HG02588 (cell line): ENCODE measurements around the gene HCFC2.
"Not testable (repeated sequence)": the region's sequence is repeated elsewhere in the genome, so short reads cannot be mapped to it uniquely, and the experiment has no call there.

Experiments
- ATAC-seq: cut with Tn5 transposase; IDR thresholded peaks from one replicate; pipeline ENCODE4 v1.9.1; 2021; ENCODE audit warnings: mild to moderate bottlenecking, moderate library complexity; ENCODE audit not compliant: unreplicated experiment

HCFC2 gene

GRCh38 chr12:104114834-104115586 lies 50.7 kb downstream of the HCFC2 start:
- not testable (repeated sequence) for ATAC-seq

GRCh38 chr12:104115587-104115975 lies 51.2 kb downstream of the HCFC2 start:
- no peak for ATAC-seq

- ATAC-seq = no peak
Observed at GRCh38 chr12:104121001-104121400, 56.7 kb downstream of the HCFC2 start.

- ATAC-seq = no peak
Observed at GRCh38 chr12:104122298-104122697, 58.0 kb downstream of the HCFC2 start.

- ATAC-seq = no peak
Observed at GRCh38 chr12:104126548-104126947, 62.2 kb downstream of the HCFC2 start.

GRCh38 chr12:104130760-104131159 lies 66.4 kb downstream of the HCFC2 start:
- ATAC-seq = no peak

- ATAC-seq = no peak
Observed at GRCh38 chr12:104131609-104132008, 67.3 kb downstream of the HCFC2 start.

GRCh38 chr12:104132351-104132956 lies 68.1 kb downstream of the HCFC2 start:
- no peak for ATAC-seq

- ATAC-seq = no peak
Observed at GRCh38 chr12:104133321-104133720, 69.0 kb downstream of the HCFC2 start.

GRCh38 chr12:104133866-104134265 lies 69.5 kb downstream of the HCFC2 start:
- ATAC-seq = no peak

- ATAC-seq = no peak
Observed at GRCh38 chr12:104134882-104135281, 70.6 kb downstream of the HCFC2 start.

- ATAC-seq = no peak
Observed at GRCh38 chr12:104136577-104136976, 72.2 kb downstream of the HCFC2 start.

- ATAC-seq = peak; percentile 29
Observed at GRCh38 chr12:104137001-104137901, 72.9 kb downstream of the HCFC2 start.

GRCh38 chr12:104137902-104138796 lies 73.8 kb downstream of the HCFC2 start, which contains the start of gene NFYB:
Gene NFYB, minus strand, starts transcription at chr12:104138210. Its CDS starts 2,757 bp downstream, at chr12:104135453.
- ATAC-seq = peak; percentile 87

GRCh38 chr12:104138797-104139152 lies 74.4 kb downstream of the HCFC2 start:
- ATAC-seq = no peak

GRCh38 chr12:104142543-104142942 lies 78.2 kb downstream of the HCFC2 start:
- ATAC-seq = no peak

- ATAC-seq = no peak
Observed at GRCh38 chr12:104143002-104143401, 78.7 kb downstream of the HCFC2 start.

- no peak for ATAC-seq
Observed at GRCh38 chr12:104143918-104144317, 79.6 kb downstream of the HCFC2 start.

GRCh38 chr12:104147346-104147745 lies 83.0 kb downstream of the HCFC2 start:
- no peak for ATAC-seq

GRCh38 chr12:104150416-104150815 lies 86.1 kb downstream of the HCFC2 start:
- ATAC-seq = no peak
